Activated naive CD8-positive, alpha-beta T cell treated with anti-CD3 and anti-CD28 coated beads for 36 hours (primary cell): ENCODE results near the gene PPIH. TPM values are rescaled to one million over a fixed set of nuclear protein-coding genes. Genes with fewer than 3 reads are reported as not detected.
A peak's percentile ranks its signal among the peaks of the same experiment; 100 is the strongest.
"Not testable (repeated sequence)": the region's sequence is repeated elsewhere in the genome, so short reads cannot be mapped to it uniquely, and the experiment has no call there.

Source experiments
- DNase-seq: peaks from one replicate; pipeline ENCODE4 v3.0.0; 2021
- H3K27ac Mint-ChIP-seq: one replicate; pipeline ENCODE4 v1.8.0; 2022; ENCODE audit warnings: mild to moderate bottlenecking, moderate library complexity, mixed read lengths
- H3K27me3 Mint-ChIP-seq: one replicate; pipeline ENCODE4 v1.8.0; 2022; ENCODE audit warnings: mild to moderate bottlenecking, mixed read lengths
- H3K36me3 Mint-ChIP-seq: one replicate; pipeline ENCODE4 v1.8.0; 2021; ENCODE audit warnings: mild to moderate bottlenecking, mixed read lengths
- H3K4me1 Mint-ChIP-seq: one replicate; pipeline ENCODE4 v1.8.0; 2021; ENCODE audit warnings: mixed read lengths
- H3K4me3 Mint-ChIP-seq: one replicate; pipeline ENCODE4 v1.8.0; 2022; ENCODE audit warnings: mild to moderate bottlenecking, moderate library complexity, mixed read lengths
- H3K9me3 Mint-ChIP-seq: one replicate; pipeline ENCODE4 v1.8.0; 2022; ENCODE audit warnings: mixed read lengths
- total RNA-seq, 2 experiments: library from RNA; stranded (reverse); gene quantifications; one replicate each; pipeline ENCODE4 v1.2.3, GENCODE V29; 2021

Gene PPIH
- total RNA-seq: 100 to 1,000 TPM; 127 to 133 TPM

DNA sequence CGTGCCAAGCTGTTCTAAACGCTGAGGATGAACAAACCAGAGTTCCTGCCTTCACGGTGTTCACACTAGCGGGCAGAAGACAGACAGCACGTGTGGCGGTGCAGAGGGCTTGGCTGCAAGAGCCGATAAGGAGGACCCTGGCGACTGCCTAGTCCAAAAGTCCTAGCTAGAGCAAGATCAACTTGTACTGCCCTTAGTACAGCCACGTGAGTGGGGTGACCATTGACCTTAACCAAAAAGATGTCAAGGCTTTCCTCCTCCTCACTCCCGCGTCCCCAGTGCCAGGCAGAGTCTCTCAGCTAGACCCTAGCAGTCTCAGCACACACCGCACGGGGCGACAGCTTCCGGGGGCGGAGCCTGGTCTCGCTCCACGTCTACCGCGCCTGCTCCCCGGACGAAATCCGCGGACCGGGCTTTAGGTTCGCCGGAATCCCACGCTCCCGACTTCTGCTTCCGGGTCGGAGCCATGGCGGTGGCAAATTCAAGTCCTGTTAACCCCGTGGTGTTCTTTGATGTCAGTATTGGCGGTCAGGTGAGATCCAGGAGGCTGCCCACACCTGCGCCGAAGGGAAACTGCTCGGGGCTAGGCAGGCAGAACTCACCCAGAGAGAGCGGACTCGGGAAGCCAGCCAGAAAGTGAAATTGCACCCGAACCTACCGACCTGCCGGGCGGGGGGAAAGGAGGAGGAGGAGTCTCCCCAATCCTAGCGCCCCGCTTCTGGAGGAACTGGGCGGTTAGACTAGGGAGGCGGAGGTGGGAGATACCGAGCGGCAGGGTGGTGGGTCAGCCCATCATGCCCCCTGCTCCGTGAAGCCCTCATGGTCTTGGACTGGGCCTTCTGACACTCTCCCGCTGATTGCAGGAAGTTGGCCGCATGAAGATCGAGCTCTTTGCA lies at the start of gene PPIH:
PPIH (plus strand) TSS at position 443 of the 896 bp plus-strand sequence; CDS start at position 467, 24 bp downstream.
- Mint-ChIP-seq H3K4me3 (peak within 1 kb of the TSS; percentile 95), H3K27me3 (no peaks in the 10 kb centered on the region), H3K4me1 (peaks cover 35% of the 10 kb centered on the region), H3K27ac (peak within 1 kb of the TSS; percentile 98), H3K36me3 (peaks cover 31% of the 10 kb centered on the region), H3K9me3 (peaks cover 3% of the 10 kb centered on the region)
- DNase-seq: peak; percentile 97

DNA sequence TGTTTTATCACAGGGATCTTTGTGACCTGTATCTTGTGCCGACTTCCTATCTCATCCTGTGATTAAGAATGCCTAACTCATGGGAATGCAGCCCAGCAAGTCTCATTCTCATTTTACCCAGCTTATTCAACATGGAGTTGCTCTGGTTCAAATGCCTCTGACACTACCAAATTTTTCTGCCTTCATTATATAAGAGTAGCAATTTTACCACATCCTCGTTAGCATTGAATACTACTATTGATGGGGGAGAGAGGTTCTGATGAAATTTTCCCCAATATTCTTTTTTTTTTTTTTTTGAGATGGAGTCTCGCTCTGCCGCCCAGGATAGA lies 44.5 kb upstream of the PPIH start:
- Mint-ChIP-seq H3K4me3 (no peak overlapping the region), H3K27ac (no peak overlapping the region), H3K36me3 (no peaks in the 10 kb centered on the region), H3K4me1 (no peaks in the 10 kb centered on the region), H3K27me3 (no peaks in the 10 kb centered on the region), H3K9me3 (no peaks in the 10 kb centered on the region)
- no peak for DNase-seq

DNA sequence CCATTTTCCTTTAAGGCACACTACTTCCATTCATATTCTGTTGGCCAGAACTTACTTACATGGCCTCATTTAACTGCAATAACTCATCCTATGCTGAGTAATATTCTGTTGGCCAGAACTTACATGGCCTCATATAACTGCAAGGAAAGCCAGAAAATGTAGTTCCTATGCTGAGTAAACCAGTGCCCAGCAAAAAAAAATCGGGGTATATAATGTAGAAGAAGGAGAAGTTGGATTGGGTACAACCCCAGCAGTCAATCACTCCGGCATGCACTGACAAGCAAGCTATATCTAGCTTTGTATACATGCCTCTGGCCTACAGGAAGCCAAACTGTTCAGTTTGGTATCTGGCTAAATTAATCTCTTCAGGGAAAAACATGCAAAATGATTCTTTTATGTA lies 39.4 kb upstream of the PPIH start:
- Mint-ChIP-seq H3K27me3 (no peaks in the 10 kb centered on the region), H3K4me1 (no peaks in the 10 kb centered on the region), H3K36me3 (no peaks in the 10 kb centered on the region), H3K4me3 (no peak overlapping the region), H3K9me3 (no peaks in the 10 kb centered on the region), H3K27ac (no peak overlapping the region)
- no peak for DNase-seq

DNA sequence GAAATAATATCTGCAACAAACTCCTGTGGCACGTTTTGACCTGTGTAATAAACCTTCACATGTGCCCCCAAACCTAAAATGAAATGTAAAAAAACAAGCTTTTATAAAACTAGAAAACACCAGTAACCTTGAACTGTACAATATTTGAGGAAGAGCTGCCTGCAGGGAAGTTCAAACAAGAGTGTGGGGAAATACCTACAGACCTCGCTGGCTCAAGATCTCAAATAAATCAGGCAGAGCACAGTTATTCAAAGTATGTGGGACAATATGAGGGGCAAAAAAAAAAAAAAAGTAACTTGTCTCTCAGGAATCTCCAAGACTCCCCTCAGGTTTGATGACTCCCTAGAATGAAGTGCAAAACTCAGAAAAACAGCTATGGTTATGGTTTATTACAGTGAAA lies 37.9 kb upstream of the PPIH start:
- no peaks in the 10 kb centered on the region for H3K27me3 Mint-ChIP-seq
- no peaks in the 10 kb centered on the region for H3K36me3 Mint-ChIP-seq
- DNase-seq: no peak
- no peaks in the 10 kb centered on the region for H3K4me1 Mint-ChIP-seq
- H3K9me3 Mint-ChIP-seq: no peaks in the 10 kb centered on the region
- no peak overlapping the region for H3K27ac Mint-ChIP-seq
- no peak overlapping the region for H3K4me3 Mint-ChIP-seq

DNA sequence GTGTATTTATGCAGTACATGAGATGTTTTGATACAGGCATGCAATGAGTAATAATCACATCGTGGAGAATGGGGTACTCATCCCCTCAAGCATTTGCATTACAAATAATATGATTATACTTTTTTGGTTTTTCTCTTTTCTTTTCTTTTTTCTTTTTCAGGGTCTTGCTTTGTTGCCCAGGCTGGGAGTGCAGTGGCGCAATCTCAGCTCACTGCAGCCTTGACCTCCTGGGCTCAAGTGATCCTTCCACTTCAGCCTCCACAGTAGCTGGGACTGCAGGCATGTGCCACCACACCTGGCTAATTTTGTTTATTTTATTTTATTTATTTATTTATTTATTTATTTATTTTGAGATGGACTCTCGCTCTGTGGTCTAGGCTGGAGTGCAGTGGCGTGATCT lies 37.0 kb upstream of the PPIH start:
- not testable (repeated sequence) for H3K4me1 Mint-ChIP-seq, H3K9me3 Mint-ChIP-seq, H3K4me3 Mint-ChIP-seq, DNase-seq, H3K27me3 Mint-ChIP-seq, H3K36me3 Mint-ChIP-seq, H3K27ac Mint-ChIP-seq

DNA sequence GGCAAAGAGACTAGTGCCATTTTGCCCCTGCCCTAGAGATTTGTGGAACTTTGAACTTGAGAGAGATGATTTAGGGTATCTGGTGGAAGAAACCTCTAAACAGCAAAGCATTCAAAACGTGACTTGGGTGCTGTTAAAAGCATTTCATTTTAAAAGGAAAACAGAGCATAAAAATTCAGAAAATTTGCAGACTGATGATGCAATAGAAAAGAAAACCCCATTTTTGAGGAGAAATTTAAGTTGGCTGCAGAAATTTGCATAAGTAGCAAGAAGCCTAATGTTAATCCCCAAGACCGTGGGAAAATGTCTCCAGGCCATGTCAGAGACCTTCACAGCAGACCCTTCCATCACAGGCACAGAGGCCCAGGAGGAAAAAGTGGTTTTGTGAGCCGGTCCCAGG lies 31.0 kb upstream of the PPIH start:
- not testable (repeated sequence) for H3K9me3 Mint-ChIP-seq, H3K36me3 Mint-ChIP-seq, DNase-seq, H3K27me3 Mint-ChIP-seq, H3K27ac Mint-ChIP-seq, H3K4me3 Mint-ChIP-seq, H3K4me1 Mint-ChIP-seq

DNA sequence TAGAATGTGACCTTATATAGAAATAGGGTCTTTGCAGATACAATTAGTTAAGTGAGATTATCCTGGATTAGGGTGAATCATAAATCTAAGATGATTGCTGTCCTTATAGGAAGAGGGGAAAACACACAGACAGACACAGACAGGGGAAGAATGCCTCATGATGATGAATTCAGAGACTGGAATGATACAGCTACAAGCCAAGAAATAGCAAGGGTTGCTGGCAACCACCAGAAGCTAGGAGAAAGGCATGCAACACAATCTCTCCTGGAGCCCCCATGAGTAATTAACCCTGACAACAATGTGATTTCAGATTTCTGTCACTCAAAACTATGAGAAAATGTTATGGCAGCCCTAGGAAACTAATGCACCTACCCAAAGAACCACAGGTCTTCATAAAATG lies 19.1 kb upstream of the PPIH start:
- H3K36me3 Mint-ChIP-seq: no peaks in the 10 kb centered on the region
- H3K9me3 Mint-ChIP-seq: no peaks in the 10 kb centered on the region
- no peaks in the 10 kb centered on the region for H3K27me3 Mint-ChIP-seq
- no peak for DNase-seq
- no peak overlapping the region for H3K27ac Mint-ChIP-seq
- no peaks in the 10 kb centered on the region for H3K4me1 Mint-ChIP-seq
- H3K4me3 Mint-ChIP-seq: no peak overlapping the region

DNA sequence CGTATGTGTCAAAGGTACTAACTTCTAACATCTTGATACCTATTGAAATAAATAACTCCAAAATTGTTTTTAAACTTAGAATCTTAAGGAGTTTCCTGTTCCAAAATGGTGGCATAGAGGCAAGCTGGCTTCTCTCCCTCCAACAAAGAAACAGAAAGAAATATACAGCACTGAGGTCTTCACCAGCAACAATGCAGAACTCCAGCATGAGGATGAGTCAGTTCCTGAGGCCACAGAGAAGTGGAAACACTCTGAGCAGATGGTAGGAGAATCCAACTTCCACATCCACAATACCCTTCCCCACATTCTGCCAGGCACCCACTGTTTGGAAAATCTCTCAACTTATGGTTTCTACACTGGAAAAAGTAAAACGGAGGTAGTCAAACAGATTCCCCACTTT lies 12.2 kb upstream of the PPIH start:
- DNase-seq: no peak
- Mint-ChIP-seq H3K4me1 (no peaks in the 10 kb centered on the region), H3K36me3 (peaks cover 12% of the 10 kb centered on the region), H3K27me3 (no peaks in the 10 kb centered on the region), H3K9me3 (peaks cover 11% of the 10 kb centered on the region), H3K27ac (no peak overlapping the region), H3K4me3 (no peak overlapping the region)

DNA sequence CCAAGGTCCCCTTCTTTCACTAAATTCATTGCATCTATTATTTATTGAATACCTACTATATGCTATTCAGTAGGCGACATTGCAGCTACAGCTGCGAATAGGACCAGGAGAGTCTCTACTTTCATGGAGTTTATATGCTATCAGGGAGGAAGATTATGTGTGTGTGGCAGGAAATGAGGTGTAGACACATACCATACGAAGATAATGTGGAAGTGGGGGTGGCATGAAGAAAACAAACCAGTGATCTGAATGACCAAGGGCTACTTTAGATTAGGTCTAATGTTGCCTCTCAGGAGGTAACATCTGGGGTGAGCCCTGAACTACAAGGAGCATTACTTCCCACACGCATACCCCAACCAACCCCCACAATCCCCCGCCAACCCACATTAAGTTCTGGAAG lies 1.0 kb upstream of the PPIH start:
- Mint-ChIP-seq H3K27me3 (no peaks in the 10 kb centered on the region), H3K36me3 (peaks cover 31% of the 10 kb centered on the region), H3K4me1 (peaks cover 35% of the 10 kb centered on the region), H3K4me3 (peak overlapping the region; percentile 95), H3K27ac (peak overlapping the region; percentile 98), H3K9me3 (peaks cover 3% of the 10 kb centered on the region)
- no peak for DNase-seq

DNA sequence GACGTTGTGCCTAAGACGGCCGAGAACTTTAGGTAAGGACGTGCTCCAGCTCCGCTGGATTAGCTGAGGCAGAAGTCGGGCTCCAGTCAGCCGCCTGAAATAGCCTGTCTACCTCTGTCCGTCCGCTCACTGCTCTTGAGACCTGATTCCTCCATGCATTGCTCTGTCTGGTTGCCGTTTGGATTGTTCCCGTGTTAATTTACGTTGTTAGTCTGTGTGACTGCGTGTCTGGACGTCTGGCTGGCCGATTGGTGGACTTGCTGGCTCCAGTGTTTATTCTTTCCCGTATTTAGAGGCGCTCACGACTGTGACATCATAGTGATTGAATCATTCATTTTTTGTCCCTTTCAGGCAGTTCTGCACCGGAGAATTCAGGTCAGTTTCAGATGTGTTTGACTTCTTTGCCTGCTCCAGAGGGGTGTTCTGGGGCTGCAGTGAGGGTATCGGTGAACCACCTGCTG lies 684 bp downstream of the PPIH start:
- Mint-ChIP-seq H3K27ac (peak overlapping the region; percentile 98), H3K36me3 (peaks cover 34% of the 10 kb centered on the region), H3K4me1 (peaks cover 35% of the 10 kb centered on the region), H3K27me3 (no peaks in the 10 kb centered on the region), H3K9me3 (peaks cover 3% of the 10 kb centered on the region), H3K4me3 (peak overlapping the region; percentile 95)
- DNase-seq: no peak

DNA sequence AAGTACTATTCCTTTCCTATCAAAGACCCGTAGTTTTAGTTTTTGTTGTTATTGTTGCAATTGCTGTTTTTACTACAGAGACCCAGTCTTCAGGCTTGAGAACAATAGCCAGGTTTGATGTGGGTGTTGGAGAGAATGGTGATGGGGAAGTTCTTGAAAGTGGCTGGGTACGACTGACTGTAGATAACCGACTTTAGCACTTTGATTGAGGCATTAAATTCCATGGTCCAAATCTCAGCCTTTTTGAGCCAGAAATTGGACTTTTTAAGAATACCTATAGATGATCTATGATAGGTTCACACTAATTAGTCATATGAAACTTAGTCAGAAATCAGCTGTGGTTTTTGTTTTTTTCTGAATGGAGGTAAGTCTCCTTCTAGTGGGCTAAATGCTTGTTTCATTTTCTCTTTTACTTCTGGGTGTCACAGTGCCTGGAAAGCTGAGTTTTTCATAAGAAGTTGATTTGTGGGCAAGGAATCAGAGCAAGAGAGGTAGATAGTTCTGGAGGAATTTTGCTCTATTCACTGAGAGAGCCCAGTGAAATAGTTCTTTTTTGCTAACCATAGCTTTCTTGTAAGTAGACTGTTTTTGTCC lies 2.8 kb downstream of the PPIH start:
- Mint-ChIP-seq H3K36me3 (peaks cover 39% of the 10 kb centered on the region), H3K4me3 (peak overlapping the region; percentile 53), H3K4me1 (peaks cover 35% of the 10 kb centered on the region), H3K27ac (peak overlapping the region; percentile 79), H3K9me3 (peaks cover 3% of the 10 kb centered on the region), H3K27me3 (no peaks in the 10 kb centered on the region)
- no peak for DNase-seq

DNA sequence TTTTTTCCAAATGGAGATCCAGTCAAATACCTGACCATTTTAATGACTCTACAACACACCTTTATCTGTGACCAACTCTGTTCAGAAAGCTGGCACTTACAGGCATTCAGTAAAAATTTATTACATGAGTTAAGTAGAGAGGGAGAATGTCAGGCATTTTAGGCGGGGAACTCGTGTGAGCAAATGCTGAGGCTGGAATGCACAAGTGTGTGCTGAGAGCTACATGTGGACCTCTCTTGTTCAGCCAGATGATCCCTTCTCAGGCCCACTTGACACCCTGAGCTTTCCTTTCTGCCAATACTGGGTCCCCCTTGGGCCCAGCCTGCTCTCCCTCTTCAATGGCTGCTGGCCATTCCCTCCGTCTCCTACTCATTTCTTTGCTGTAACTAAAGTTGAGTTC lies 11.7 kb downstream of the PPIH start:
- Mint-ChIP-seq H3K9me3 (no peaks in the 10 kb centered on the region), H3K27me3 (no peaks in the 10 kb centered on the region), H3K27ac (no peak overlapping the region), H3K4me1 (no peaks in the 10 kb centered on the region), H3K4me3 (no peak overlapping the region), H3K36me3 (peaks cover 32% of the 10 kb centered on the region)
- DNase-seq: no peak

DNA sequence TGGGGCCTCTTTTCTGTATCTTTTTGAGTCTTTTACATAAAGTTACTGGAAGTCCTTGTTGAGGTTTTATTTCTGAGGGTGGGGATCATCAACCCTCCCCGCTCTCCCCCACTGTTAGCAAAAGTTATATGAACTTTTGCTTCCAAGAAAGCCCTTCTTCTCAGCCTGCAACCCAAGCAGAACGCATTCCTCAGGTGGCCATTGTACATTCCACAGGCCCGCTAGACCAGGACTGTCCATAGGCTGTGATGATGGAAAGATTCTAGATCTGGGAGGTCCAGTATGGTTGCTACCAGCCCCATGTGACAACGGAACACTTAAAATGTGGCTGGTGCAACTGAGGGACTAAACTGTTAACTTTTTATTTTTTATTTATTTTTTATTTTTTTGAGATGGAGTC lies 12.2 kb downstream of the PPIH start:
- no peak for DNase-seq
- H3K9me3 Mint-ChIP-seq: no peaks in the 10 kb centered on the region
- no peak overlapping the region for H3K4me3 Mint-ChIP-seq
- H3K36me3 Mint-ChIP-seq: peaks cover 32% of the 10 kb centered on the region
- no peak overlapping the region for H3K27ac Mint-ChIP-seq
- no peaks in the 10 kb centered on the region for H3K4me1 Mint-ChIP-seq
- no peaks in the 10 kb centered on the region for H3K27me3 Mint-ChIP-seq

DNA sequence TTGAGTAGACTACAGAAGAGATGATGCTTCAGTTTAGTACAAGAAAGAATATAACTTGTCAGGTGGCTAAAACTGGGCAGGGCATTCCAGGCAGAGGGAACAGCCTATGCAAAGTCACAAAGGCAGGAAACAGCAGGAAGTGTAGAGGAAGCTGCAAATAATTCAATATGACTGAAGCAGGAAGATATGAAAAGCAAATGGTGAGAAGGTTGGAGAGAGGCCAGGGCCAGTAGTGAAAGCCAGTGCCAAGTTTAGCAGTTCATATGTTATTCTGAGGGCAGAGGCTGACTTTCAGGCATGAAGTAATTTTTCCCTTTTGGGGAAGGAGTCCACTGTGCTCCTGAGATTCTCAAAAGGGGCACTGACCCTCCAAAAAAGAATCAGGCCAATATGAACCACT lies 16.0 kb downstream of the PPIH start:
- peaks cover 28% of the 10 kb centered on the region for H3K36me3 Mint-ChIP-seq
- no peak for DNase-seq
- H3K4me3 Mint-ChIP-seq: no peak overlapping the region
- H3K4me1 Mint-ChIP-seq: peaks cover 3% of the 10 kb centered on the region
- no peaks in the 10 kb centered on the region for H3K27me3 Mint-ChIP-seq
- H3K9me3 Mint-ChIP-seq: no peaks in the 10 kb centered on the region
- H3K27ac Mint-ChIP-seq: no peak overlapping the region

DNA sequence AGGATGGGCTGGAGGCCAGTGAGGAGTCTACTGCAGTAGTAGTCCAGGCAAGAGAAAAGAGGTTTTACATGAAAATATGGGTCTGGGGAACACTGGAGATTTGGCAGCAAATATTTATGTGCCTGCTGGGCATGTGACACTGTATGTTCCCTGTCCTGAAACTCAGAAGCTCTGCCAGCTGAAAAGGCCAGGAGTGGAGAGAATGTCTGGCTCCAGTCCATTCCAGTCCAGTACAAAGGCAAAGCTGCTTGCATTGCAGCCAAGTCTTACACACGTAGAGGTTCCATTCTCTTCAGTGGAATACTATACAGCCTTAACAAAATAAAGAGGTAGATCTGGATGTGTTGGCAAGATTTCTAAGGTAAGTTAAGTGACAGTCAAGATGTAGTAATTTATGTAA lies 16.5 kb downstream of the PPIH start:
- no peaks in the 10 kb centered on the region for H3K27me3 Mint-ChIP-seq
- H3K9me3 Mint-ChIP-seq: no peaks in the 10 kb centered on the region
- no peak overlapping the region for H3K27ac Mint-ChIP-seq
- H3K36me3 Mint-ChIP-seq: peaks cover 28% of the 10 kb centered on the region
- H3K4me1 Mint-ChIP-seq: peaks cover 3% of the 10 kb centered on the region
- H3K4me3 Mint-ChIP-seq: no peak overlapping the region
- DNase-seq: no peak

DNA sequence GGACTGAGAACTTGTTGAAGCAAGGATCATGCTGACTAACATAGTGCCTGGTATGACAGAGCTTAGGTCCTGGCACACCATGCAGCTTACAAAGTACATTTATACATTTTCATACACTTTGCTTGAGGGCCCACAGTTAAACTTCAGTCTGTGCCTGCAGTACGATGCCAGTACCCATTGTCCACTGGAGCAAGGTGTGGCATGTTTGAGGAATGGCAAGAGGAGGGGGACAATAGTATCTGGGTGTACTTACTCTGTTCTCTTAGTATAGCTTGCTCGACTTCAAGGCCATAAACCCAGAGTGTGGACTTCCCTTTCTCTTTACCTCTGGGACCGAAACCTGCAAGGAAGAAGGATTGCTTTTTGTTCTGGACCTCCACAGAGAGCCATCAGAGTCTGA lies 17.2 kb downstream of the PPIH start:
- Mint-ChIP-seq H3K9me3 (no peaks in the 10 kb centered on the region), H3K4me3 (no peak overlapping the region), H3K27ac (no peak overlapping the region), H3K36me3 (peaks cover 23% of the 10 kb centered on the region), H3K27me3 (no peaks in the 10 kb centered on the region), H3K4me1 (peaks cover 8% of the 10 kb centered on the region)
- DNase-seq: no peak
